HG02970 (cell line): ENCODE data around the gene CHEK1.
"Not testable (repeated sequence)": the region's sequence is repeated elsewhere in the genome, so short reads cannot be mapped to it uniquely, and the experiment has no call there.

Source experiments
- ATAC-seq: cut with Tn5 transposase; IDR thresholded peaks from one replicate; pipeline ENCODE4 v1.9.1; 2021; ENCODE audit warnings: mild to moderate bottlenecking, moderate library complexity, moderate number of reproducible peaks; ENCODE audit not compliant: unreplicated experiment, low FRiP score

Gene CHEK1

GRCh38 chr11:125624756-125625213, at the start of gene CHEK1:
TSS of gene CHEK1 (plus strand) at chr11:125625163. CDS start at chr11:125626769, 1,606 bp downstream.
- no peak for ATAC-seq

GRCh38 chr11:125577181-125577580, 47.8 kb upstream of the CHEK1 start:
- ATAC-seq = not testable (repeated sequence)

- no peak for ATAC-seq
Measured at GRCh38 chr11:125578783-125579182, 46.2 kb upstream of the CHEK1 start.

GRCh38 chr11:125579811-125580210, 45.2 kb upstream of the CHEK1 start:
- no peak for ATAC-seq

GRCh38 chr11:125583496-125583895, 41.5 kb upstream of the CHEK1 start:
- no peak for ATAC-seq

- no peak for ATAC-seq
Measured at GRCh38 chr11:125585487-125585886, 39.5 kb upstream of the CHEK1 start.

GRCh38 chr11:125586623-125587022, 38.3 kb upstream of the CHEK1 start:
- ATAC-seq = no peak

GRCh38 chr11:125587480-125587879, 37.5 kb upstream of the CHEK1 start:
- no peak for ATAC-seq

- ATAC-seq = no peak
Measured at GRCh38 chr11:125588505-125588904, 36.5 kb upstream of the CHEK1 start.

GRCh38 chr11:125591649-125592304, 33.2 kb upstream of the CHEK1 start:
- peak; percentile 17 for ATAC-seq

GRCh38 chr11:125592305-125593113, 32.5 kb upstream of the CHEK1 start, which contains the start of gene STT3A:
TSS of gene STT3A (plus strand) at chr11:125592852. CDS start at chr11:125595916, 3,064 bp downstream.
- ATAC-seq = peak; percentile 99

- no peak for ATAC-seq
Measured at GRCh38 chr11:125593114-125593820, 31.7 kb upstream of the CHEK1 start.

GRCh38 chr11:125594958-125595357, 30.0 kb upstream of the CHEK1 start:
- no peak for ATAC-seq

GRCh38 chr11:125600663-125601062, 24.3 kb upstream of the CHEK1 start:
- ATAC-seq = no peak

- ATAC-seq = no peak
Measured at GRCh38 chr11:125603207-125603606, 21.8 kb upstream of the CHEK1 start.

- ATAC-seq = no peak
Measured at GRCh38 chr11:125605417-125605816, 19.5 kb upstream of the CHEK1 start.

GRCh38 chr11:125609545-125609944, 15.4 kb upstream of the CHEK1 start:
- ATAC-seq = no peak

GRCh38 chr11:125618383-125618782, 6.6 kb upstream of the CHEK1 start:
- no peak for ATAC-seq

GRCh38 chr11:125621995-125622394, 3.0 kb upstream of the CHEK1 start:
- ATAC-seq = no peak

GRCh38 chr11:125623064-125623463, 1.9 kb upstream of the CHEK1 start:
- ATAC-seq = no peak

GRCh38 chr11:125625225-125625629, 264 bp downstream of the CHEK1 start:
- no peak for ATAC-seq
